ENCODE results near the gene PROCR. TPM values are rescaled to one million over a fixed set of nuclear protein-coding genes. Genes with fewer than 3 reads are reported as not detected.
"Not testable (repeated sequence)": the region's sequence is repeated elsewhere in the genome, so short reads cannot be mapped to it uniquely, and the experiment has no call there.

Gene PROCR
- total and polyA plus RNA-seq, 5 experiments from 2014 or later, result 3.2 to 8.5 (median 5.9) TPM

GRCh38 chr20:35166242-35166830, 5.5 kb upstream of the PROCR start:
- H3K9me3 Mint-ChIP-seq, result peaks cover 0 to 19% (median 10%) of the 10 kb centered on the region in 9 donors
- no peaks in the 10 kb centered on the region for H3K27me3 Mint-ChIP-seq
- H3K36me3 Mint-ChIP-seq, result peaks cover 2 to 15% (median 6%) of the 10 kb centered on the region in 3 donors
- H3K4me3 Mint-ChIP-seq, result peak overlapping the region in 1 of 10 donors; percentile 5
- peaks cover 13 to 26% (median 22%) of the 10 kb centered on the region in 4 donors for H3K4me1 Mint-ChIP-seq
- no peak for DNase-seq
- POLR2A ChIA-PET, result interaction anchor here (0.6 to 0.8 kb wide), 4 partner anchors 30 to 576 kb away, joined by 3 to 6 read pairs (median 4); partner anchors contain the start of gene RBM39
- peak overlapping the region in 3 of 10 donors; percentile 44 to 78 (median 68) for H3K27ac Mint-ChIP-seq
- ATAC-seq, result no peak

GRCh38 chr20:35167787-35168186, 4.1 kb upstream of the PROCR start:
- Mint-ChIP-seq H3K4me3 (no peak overlapping the region), H3K9me3 (peaks cover 0 to 16% (median 6%) of the 10 kb centered on the region in 9 donors), H3K27me3 (no peaks in the 10 kb centered on the region), H3K4me1 (peaks cover 16 to 26% (median 23%) of the 10 kb centered on the region in 4 donors), H3K36me3 (peaks cover 2 to 14% (median 3%) of the 10 kb centered on the region in 3 donors), H3K27ac (no peak overlapping the region)
- ATAC-seq (no peak), DNase-seq (no peak)
- POLR2A ChIA-PET, result no interaction called here

GRCh38 chr20:35168701-35169409, 3.0 kb upstream of the PROCR start:
- POLR2A ChIA-PET, result interaction anchor here (0.6 to 1.9 kb wide), 2 partner anchors 13 to 22 kb away, joined by 6 to 9 read pairs; partner anchors contain the start of gene EDEM2

GRCh38 chr20:35171438-35171752, 477 bp upstream of the PROCR start:
- peaks cover 0 to 12% (median 0%) of the 10 kb centered on the region in 3 donors for H3K36me3 Mint-ChIP-seq
- ATAC-seq (no peak), DNase-seq (no peak)
- H3K4me1 Mint-ChIP-seq, result peaks cover 16 to 31% (median 23%) of the 10 kb centered on the region in 4 donors
- peak overlapping the region; percentile 8 to 96 (median 93) for H3K27ac Mint-ChIP-seq
- H3K27me3 Mint-ChIP-seq, result no peaks in the 10 kb centered on the region
- POLR2A ChIA-PET, result no interaction called here
- H3K9me3 Mint-ChIP-seq, result no peaks in the 10 kb centered on the region
- peak overlapping the region; percentile 81 to 96 (median 90) for H3K4me3 Mint-ChIP-seq

More at GRCh38 chr20:35168701-35169409, 3.0 kb upstream of the PROCR start:
- not testable (repeated sequence) for DNase-seq, H3K36me3 Mint-ChIP-seq, H3K9me3 Mint-ChIP-seq, ATAC-seq, H3K4me3 Mint-ChIP-seq, H3K27me3 Mint-ChIP-seq, H3K27ac Mint-ChIP-seq
- H3K4me1 Mint-ChIP-seq, result peaks cover 18 to 30% (median 23%) of the 10 kb centered on the region in 4 donors

GRCh38 chr20:35172434-35172806, 548 bp downstream of the PROCR start:
- H3K4me3 Mint-ChIP-seq, result peak overlapping the region; percentile 81 to 96 (median 90)
- ATAC-seq, result no peak
- no peaks in the 10 kb centered on the region for H3K9me3 Mint-ChIP-seq
- peak overlapping the region; percentile 88 to 96 (median 93) for H3K27ac Mint-ChIP-seq
- H3K36me3 Mint-ChIP-seq, result peaks cover 0 to 20% (median 0%) of the 10 kb centered on the region in 3 donors
- POLR2A ChIA-PET, result interaction anchor here (0.6 kb wide), 1 partner anchor 26 kb away, joined by 3 read pairs; the partner anchor contains the start of gene EDEM2
- H3K27me3 Mint-ChIP-seq, result no peaks in the 10 kb centered on the region
- H3K4me1 Mint-ChIP-seq, result peaks cover 14 to 28% (median 22%) of the 10 kb centered on the region in 4 donors
- no peak for DNase-seq

- Mint-ChIP-seq H3K9me3 (no peaks in the 10 kb centered on the region), H3K36me3 (peaks cover 0 to 27% (median 0%) of the 10 kb centered on the region in 3 donors), H3K27ac (peak overlapping the region in 3 of 10 donors; percentile 30 to 60 (median 37)), H3K27me3 (no peaks in the 10 kb centered on the region), H3K4me3 (no peak overlapping the region), H3K4me1 (peaks cover 17 to 28% (median 22%) of the 10 kb centered on the region in 4 donors)
- DNase-seq (no peak), ATAC-seq (no peak)
- POLR2A ChIA-PET, result interaction anchor here (0.9 to 1.2 kb wide), 3 partner anchors 10 to 26 kb away, joined by 3 read pairs; partner anchors contain the start of gene EDEM2
Observed at GRCh38 chr20:35173576-35174192, 1.8 kb downstream of the PROCR start.

GRCh38 chr20:35174458-35175216, 2.8 kb downstream of the PROCR start:
- POLR2A ChIA-PET, result interaction anchor here (1.4 kb wide), 1 partner anchor 28 kb away, joined by 4 read pairs; the partner anchor contains the start of gene EDEM2
- Mint-ChIP-seq H3K27ac (peak overlapping the region in 1 of 10 donors; percentile 49), H3K4me3 (no peak overlapping the region), H3K36me3 (peaks cover 0 to 30% (median 3%) of the 10 kb centered on the region in 3 donors), H3K4me1 (peaks cover 17 to 28% (median 22%) of the 10 kb centered on the region in 4 donors), H3K27me3 (no peaks in the 10 kb centered on the region), H3K9me3 (no peaks in the 10 kb centered on the region)
- no peak for ATAC-seq
- peak in 1 of 10 donors; percentile 3 for DNase-seq

GRCh38 chr20:35176132-35176531, 4.3 kb downstream of the PROCR start:
- peak overlapping the region in 3 of 10 donors; percentile 37 to 46 (median 39) for H3K4me3 Mint-ChIP-seq

GRCh38 chr20:35179292-35180212, 7.7 kb downstream of the PROCR start:
- Mint-ChIP-seq H3K4me1 (peaks cover 0 to 3% (median 0%) of the 10 kb centered on the region in 4 donors), H3K4me3 (no peak overlapping the region), H3K9me3 (no peaks in the 10 kb centered on the region), H3K27ac (no peak overlapping the region), H3K36me3 (peaks cover 0 to 48% (median 19%) of the 10 kb centered on the region in 3 donors), H3K27me3 (no peaks in the 10 kb centered on the region)
- POLR2A ChIA-PET, result interaction anchor here (0.5 to 1.2 kb wide), 2 partner anchors 9 to 1630 kb away, joined by 3 to 6 read pairs; no protein-coding TSS in a partner anchor
- ATAC-seq, result no peak
- DNase-seq, result no peak

More at GRCh38 chr20:35176132-35176531, 4.3 kb downstream of the PROCR start:
- Mint-ChIP-seq H3K36me3 (peaks cover 0 to 32% (median 4%) of the 10 kb centered on the region in 3 donors), H3K4me1 (peaks cover 17 to 28% (median 21%) of the 10 kb centered on the region in 4 donors), H3K27ac (peak overlapping the region in 3 of 10 donors; percentile 20 to 69 (median 56)), H3K9me3 (no peaks in the 10 kb centered on the region), H3K27me3 (no peaks in the 10 kb centered on the region)
- POLR2A ChIA-PET, result interaction anchor here (0.6 kb wide), 1 partner anchor 27 kb away, joined by 3 read pairs; no protein-coding TSS in a partner anchor
- no peak for DNase-seq
- no peak for ATAC-seq

GRCh38 chr20:35180266-35180665, 8.4 kb downstream of the PROCR start:
- H3K36me3 Mint-ChIP-seq, result peaks cover 0 to 47% (median 25%) of the 10 kb centered on the region in 3 donors
- no peaks in the 10 kb centered on the region for H3K27me3 Mint-ChIP-seq
- POLR2A ChIA-PET, result interaction anchor here (0.5 to 1.2 kb wide), 2 partner anchors 10 to 1630 kb away, joined by 3 to 6 read pairs; no protein-coding TSS in a partner anchor
- peaks cover 0 to 3% (median 0%) of the 10 kb centered on the region in 4 donors for H3K4me1 Mint-ChIP-seq
- no peak for ATAC-seq
- no peak for DNase-seq
- H3K27ac Mint-ChIP-seq, result no peak overlapping the region
- no peak overlapping the region for H3K4me3 Mint-ChIP-seq
- H3K9me3 Mint-ChIP-seq, result no peaks in the 10 kb centered on the region

GRCh38 chr20:35181731-35182130, 9.9 kb downstream of the PROCR start:
- H3K9me3 Mint-ChIP-seq, result no peaks in the 10 kb centered on the region
- no peaks in the 10 kb centered on the region for H3K27me3 Mint-ChIP-seq
- H3K4me1 Mint-ChIP-seq, result peaks cover 0 to 3% (median 0%) of the 10 kb centered on the region in 4 donors
- POLR2A ChIA-PET, result no interaction called here
- ATAC-seq (no peak), DNase-seq (no peak)
- no peak overlapping the region for H3K4me3 Mint-ChIP-seq
- H3K27ac Mint-ChIP-seq, result no peak overlapping the region
- peaks cover 0 to 35% (median 33%) of the 10 kb centered on the region in 3 donors for H3K36me3 Mint-ChIP-seq

Data from naive thymus-derived CD8-positive, alpha-beta T cell (primary cell).